ENCODE data around the gene CCDC142. TPM values are rescaled to one million over a fixed set of nuclear protein-coding genes. Genes with fewer than 3 reads are reported as not detected.

CCDC142 gene
- total RNA-seq, 1 donor from 2014 or later = 6.4 TPM

Other genes with a start within 250 kb of the CCDC142 start
- gene SLC4A5, start 139.6 kb downstream of the CCDC142 start, total RNA-seq = under 0.01 TPM in 1 of 2 replicates, not detected in the other
- 97.1 and 102 TPM in 2 replicates for gene DCTN1, start 102.7 kb downstream of the CCDC142 start, total RNA-seq
- 2.4 and 3.7 TPM in 2 replicates for gene C2orf81, start 61.4 kb downstream of the CCDC142 start, total RNA-seq
- gene WDR54, start 61.3 kb downstream of the CCDC142 start, total RNA-seq = 58.3 and 76.0 TPM in 2 replicates
- gene RTKN, start 41.1 kb downstream of the CCDC142 start, total RNA-seq = 14.0 and 17.0 TPM in 2 replicates
- 15.5 and 21.4 TPM in 2 replicates for gene INO80B, start 27.9 kb downstream of the CCDC142 start, total RNA-seq
- 81.7 and 84.0 TPM in 2 replicates for gene WBP1, start 24.6 kb downstream of the CCDC142 start, total RNA-seq
- gene MOGS, start 17.6 kb downstream of the CCDC142 start, total RNA-seq = 58.9 and 61.0 TPM in 2 replicates
- gene MRPL53, start 10.3 kb downstream of the CCDC142 start, total RNA-seq = 44.2 and 45.5 TPM in 2 replicates
- 20.8 and 21.4 TPM in 2 replicates for gene TTC31, start 83 bp upstream of the CCDC142 start, total RNA-seq
- gene LBX2, start 16.6 kb upstream of the CCDC142 start, total RNA-seq = 1.3 and 3.4 TPM in 2 replicates
- 16.6 and 18.3 TPM in 2 replicates for gene PCGF1, start 24.7 kb upstream of the CCDC142 start, total RNA-seq
- gene TLX2, start 31.5 kb upstream of the CCDC142 start, total RNA-seq = 0.15 and 0.34 TPM in 2 replicates
- gene DQX1, start 43.2 kb upstream of the CCDC142 start, total RNA-seq = not detected in 2 replicates
- gene AUP1, start 46.7 kb upstream of the CCDC142 start, total RNA-seq = 84.2 and 87.9 TPM in 2 replicates
- gene HTRA2, start 46.9 kb upstream of the CCDC142 start, total RNA-seq = 31.4 and 36.4 TPM in 2 replicates
- gene LOXL3, start 70.9 kb upstream of the CCDC142 start, total RNA-seq = 10.1 and 10.7 TPM in 2 replicates
- 20.1 and 23.0 TPM in 2 replicates for gene DOK1, start 71.7 kb upstream of the CCDC142 start, total RNA-seq
- not detected in 2 replicates for gene M1AP, start 165.3 kb upstream of the CCDC142 start, total RNA-seq
- 5.4 and 5.5 TPM in 2 replicates for gene SEMA4F, start 171.2 kb upstream of the CCDC142 start, total RNA-seq